Ovary (tissue), 3 donors: Measurements from ENCODE around the gene LKAAEAR1.

ENCODE experiments used
- CTCF ChIP-seq, 3 donors: fragments of 450-650 bp in 2 of 3; fragments of 200-600 bp in 1 of 3; IDR thresholded peaks; one replicate each; pipeline versions ENCODE4 v1.5.1 to v1.8.0; 2016 to 2022; ENCODE audit warnings: antibody characterized with exemption in 3 of 3, mild to moderate bottlenecking in 1 of 3
- EP300 ChIP-seq: sonication (generic); formaldehyde crosslinking; IDR thresholded peaks from one replicate; pipeline ENCODE4 v1.6.1; 2017; ENCODE audit warnings: antibody characterized with exemption
- POLR2A ChIP-seq: fragments of 450-650 bp; IDR thresholded peaks from one replicate; pipeline ENCODE4 v1.6.1; 2017; ENCODE audit warnings: antibody characterized with exemption, mild to moderate bottlenecking, moderate library complexity
- donor health status: DM: no; HTN: no; CAD: no.

GRCh38 chr20:64103871-64104666, 19.9 kb upstream of the LKAAEAR1 start:
- TF ChIP-seq CTCF (IDR thresholded peaks at IDR 0.05) = no peak
- no peak for TF ChIP-seq EP300
- TF ChIP-seq POLR2A = no peak
